ENCODE measurements around the gene PLCB4. TPM values are rescaled to one million over a fixed set of nuclear protein-coding genes. Genes with fewer than 3 reads are reported as not detected.

PLCB4 gene
- total RNA-seq: 10 to 100 TPM in 2 of 4 donors, 1 to 10 TPM in 2; 4.4 to 11.5 (median 8.7) TPM

DNA sequence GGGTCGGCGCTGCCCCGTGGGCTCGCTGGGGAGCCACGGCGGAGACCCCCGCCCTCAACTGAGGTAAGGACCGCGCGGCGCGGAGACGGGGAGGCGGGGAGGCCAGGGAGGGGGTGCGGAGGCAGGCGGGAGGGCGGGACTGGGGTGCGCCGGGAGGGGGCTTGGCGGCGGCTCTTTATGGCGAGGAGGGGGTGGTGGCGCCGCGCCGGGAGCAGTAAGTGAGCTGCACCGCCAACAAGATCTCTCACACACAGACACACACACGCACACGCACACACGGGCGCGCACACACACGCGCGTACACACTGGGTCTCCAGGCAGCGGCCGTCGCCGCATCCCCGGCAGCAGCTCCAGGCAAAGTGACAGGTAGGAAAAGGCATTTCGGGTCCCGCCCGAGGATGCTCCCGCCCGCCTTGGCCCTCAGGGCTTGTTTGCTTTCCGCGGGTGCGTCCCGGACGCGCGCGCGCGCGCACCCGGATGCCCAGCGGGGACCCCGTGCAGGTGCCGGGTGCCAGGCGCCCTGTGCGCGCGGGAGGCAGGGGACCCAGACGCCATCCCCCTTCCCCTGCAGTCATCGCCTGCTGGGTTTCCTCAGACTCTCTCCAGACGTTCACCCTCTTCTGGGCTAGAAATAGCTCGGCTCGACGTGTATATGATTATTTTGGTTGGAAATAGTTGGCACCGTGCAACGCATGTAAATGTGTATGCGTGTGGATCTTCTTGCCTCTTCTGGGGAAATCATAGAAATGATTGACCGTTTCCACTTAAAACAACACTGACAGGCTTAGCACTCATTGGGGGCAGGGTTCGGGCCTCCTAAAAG lies at the start of gene PLCB4:
Gene PLCB4 (plus strand): TSS at position 247 of the 823 bp plus-strand sequence. CDS start 238,728 bp downstream, outside the sequence.
- TF ChIP-seq, protein P1, sequence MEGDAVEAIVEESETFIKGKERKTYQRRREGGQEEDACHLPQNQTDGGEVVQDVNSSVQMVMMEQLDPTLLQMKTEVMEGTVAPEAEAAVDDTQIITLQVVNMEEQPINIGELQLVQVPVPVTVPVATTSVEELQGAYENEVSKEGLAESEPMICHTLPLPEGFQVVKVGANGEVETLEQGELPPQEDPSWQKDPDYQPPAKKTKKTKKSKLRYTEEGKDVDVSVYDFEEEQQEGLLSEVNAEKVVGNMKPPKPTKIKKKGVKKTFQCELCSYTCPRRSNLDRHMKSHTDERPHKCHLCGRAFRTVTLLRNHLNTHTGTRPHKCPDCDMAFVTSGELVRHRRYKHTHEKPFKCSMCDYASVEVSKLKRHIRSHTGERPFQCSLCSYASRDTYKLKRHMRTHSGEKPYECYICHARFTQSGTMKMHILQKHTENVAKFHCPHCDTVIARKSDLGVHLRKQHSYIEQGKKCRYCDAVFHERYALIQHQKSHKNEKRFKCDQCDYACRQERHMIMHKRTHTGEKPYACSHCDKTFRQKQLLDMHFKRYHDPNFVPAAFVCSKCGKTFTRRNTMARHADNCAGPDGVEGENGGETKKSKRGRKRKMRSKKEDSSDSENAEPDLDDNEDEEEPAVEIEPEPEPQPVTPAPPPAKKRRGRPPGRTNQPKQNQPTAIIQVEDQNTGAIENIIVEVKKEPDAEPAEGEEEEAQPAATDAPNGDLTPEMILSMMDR (IDR thresholded peaks at IDR 0.05; ENCODE audit: low read depth): no peak

DNA sequence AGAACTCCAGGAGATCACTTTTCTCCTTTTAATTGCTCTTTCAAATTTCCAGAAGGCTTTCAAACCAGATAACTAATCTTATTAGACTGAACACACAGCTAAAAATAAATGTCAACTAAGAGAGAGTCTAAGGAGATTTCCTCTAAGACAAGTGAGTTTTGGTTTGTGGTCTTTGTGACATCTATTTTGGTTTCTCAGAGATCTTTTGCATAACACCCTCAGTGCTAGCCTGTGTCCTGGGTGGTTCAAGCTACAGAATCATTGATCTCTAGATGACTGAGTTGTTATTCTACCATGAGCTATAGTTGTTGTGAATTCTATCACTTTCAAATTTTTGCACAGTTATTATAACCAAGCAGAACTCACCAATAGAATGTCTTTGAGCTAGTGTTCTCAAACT lies 49.1 kb upstream of the PLCB4 start:
- TF ChIP-seq, protein P1 (IDR thresholded peaks at IDR 0.05; ENCODE audit: low read depth): no peak

DNA sequence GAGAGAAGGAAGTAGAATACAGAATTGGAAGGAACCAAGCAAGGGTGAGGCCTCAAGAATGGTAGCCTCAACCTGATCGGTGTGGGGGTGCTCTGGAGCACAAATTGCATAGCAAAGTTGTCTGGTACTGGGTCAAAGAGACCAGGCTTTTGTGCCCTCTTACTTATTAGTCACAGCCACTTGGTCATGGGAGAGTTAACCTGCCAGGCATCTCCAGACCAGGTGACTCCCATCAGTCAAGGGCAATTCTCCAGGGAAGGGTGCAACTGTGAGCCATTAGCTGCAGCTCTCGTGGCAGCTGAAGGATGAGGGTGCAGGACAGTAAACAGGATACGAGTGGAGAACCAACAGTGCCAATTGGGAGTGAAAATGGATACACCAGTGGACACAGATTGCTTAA lies 47.7 kb upstream of the PLCB4 start:
- TF ChIP-seq, protein P1 (IDR thresholded peaks at IDR 0.05; ENCODE audit: low read depth): no peak

DNA sequence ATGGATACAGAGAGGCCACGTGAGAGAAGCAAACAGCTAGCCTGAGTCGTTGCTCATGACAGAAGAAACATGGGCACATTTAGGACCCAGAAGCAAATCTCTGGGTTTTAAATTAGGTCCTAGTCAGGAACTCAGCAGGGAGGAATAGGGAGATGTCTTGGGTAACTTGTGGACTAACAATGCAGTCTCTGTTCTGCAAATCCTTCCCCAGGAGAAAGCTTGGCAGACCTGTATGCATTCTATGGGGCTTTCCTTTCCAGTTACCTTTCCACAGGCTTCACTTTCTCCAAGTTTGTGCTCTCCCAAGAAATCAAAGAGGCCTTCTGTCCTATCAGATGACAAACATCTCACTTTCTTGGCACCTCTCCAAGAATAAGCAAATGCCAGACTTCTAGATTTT lies 47.2 kb upstream of the PLCB4 start:
- TF ChIP-seq, protein P1 (IDR thresholded peaks at IDR 0.05; ENCODE audit: low read depth): no peak

DNA sequence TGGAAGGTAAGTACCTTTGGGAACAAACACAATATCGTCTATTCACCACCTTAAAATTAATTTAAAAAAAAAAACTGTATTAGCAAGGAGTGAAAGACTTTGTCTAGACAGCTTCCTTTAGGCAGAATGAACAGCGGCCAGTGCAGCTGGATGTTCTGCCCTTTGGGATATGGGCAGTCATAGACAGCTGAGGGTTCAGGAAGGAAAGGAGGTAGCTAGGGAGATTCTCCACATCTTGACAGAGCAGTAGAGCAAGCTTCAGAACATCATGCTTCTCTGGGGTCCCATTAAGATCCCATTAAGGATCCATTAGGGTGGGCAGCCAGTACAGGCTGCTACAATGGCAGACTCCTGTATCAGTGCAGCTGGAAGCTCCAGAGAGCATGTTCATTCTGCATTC lies 46.5 kb upstream of the PLCB4 start:
- TF ChIP-seq, protein P1 (IDR thresholded peaks at IDR 0.05; ENCODE audit: low read depth): no peak

DNA sequence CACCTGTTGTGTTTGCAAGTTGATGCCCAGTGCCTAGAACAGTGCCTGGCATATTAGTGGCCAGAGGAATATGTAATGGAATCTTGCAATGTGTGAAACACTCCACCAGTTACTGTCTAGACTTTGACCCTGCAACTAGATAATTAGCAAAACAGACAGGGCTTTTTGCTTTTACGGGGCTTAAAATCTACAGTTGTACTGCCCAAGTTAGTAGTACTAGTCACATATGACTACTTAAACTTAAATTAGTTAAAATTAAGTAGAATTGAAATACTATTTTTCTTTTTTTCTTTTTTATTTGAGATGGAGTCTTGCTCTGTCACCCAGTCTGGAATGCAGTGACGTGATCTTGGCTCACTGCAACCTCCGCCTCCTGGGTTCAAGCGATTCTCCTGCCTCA lies 44.3 kb upstream of the PLCB4 start:
- TF ChIP-seq, protein P1 (IDR thresholded peaks at IDR 0.05; ENCODE audit: low read depth): no peak

DNA sequence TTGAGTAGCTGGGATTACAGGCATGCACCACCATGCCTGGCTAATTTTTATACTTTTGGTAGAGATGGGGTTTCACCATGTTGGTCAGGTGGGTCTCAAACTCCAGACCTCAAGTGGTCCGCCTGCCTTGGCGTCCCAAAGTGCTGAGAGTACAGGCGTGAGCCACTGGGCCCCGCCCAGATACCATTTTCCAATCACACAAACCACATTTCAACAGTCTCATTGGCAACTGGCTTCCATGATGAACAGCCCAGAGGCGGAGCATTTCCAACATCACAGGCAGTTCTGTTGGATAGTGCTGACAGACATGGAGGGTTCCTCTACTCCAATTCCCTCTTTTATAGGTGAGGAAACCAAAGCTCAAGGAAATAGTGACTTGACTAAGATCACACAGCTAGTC lies 43.9 kb upstream of the PLCB4 start:
- TF ChIP-seq, protein P1 (IDR thresholded peaks at IDR 0.05; ENCODE audit: low read depth): no peak
